CD14-positive monocyte (primary cell): ENCODE results near the gene MPLKIP. TPM values are rescaled to one million over a fixed set of nuclear protein-coding genes. Genes with fewer than 3 reads are reported as not detected.
"Not testable (repeated sequence)": the region's sequence is repeated elsewhere in the genome, so short reads cannot be mapped to it uniquely, and the experiment has no call there.

Source experiments
- DNase-seq, 3 donors: peaks; one replicate each; pipeline ENCODE4 v3.0.0-alpha.2; 2011 to 2022
- H2AFZ ChIP-seq: 2 replicates; pipeline ENCODE4 v1.6.0; 2012; ENCODE audit warnings: mild to moderate bottlenecking, low read depth, low read length, inconsistent platforms; ENCODE audit not compliant: insufficient read depth, poor library complexity, severe bottlenecking
- H3K27ac ChIP-seq, 2 donors: 1 replicate in 1 of 2; 2 replicates in 1 of 2; pipeline ENCODE4 v1.5.1; 2012 to 2013; ENCODE audit warnings: low read length in 2 of 2, control low read depth in 1 of 2, inconsistent platforms in 1 of 2, low read depth in 1 of 2, mild to moderate bottlenecking in 1 of 2
- H3K27me3 ChIP-seq, 2 donors: one replicate each; pipeline versions ENCODE4 v1.6.0 to v1.6.1; 2011 to 2013; ENCODE audit warnings: low read length in 2 of 2; ENCODE audit not compliant: control insufficient read depth in 2 of 2, insufficient read depth in 2 of 2
- H3K36me3 ChIP-seq, 2 donors: replicated peaks in 1 of 2; 1 replicate in 1 of 2; 2 replicates in 1 of 2; pipeline versions ENCODE4 v1.5.1 to v1.6.1; 2012 to 2013; ENCODE audit warnings: low read length in 2 of 2, control low read depth in 1 of 2, inconsistent platforms in 1 of 2, mild to moderate bottlenecking in 1 of 2; ENCODE audit not compliant: insufficient read depth in 2 of 2, control insufficient read depth in 1 of 2
- H3K4me1 ChIP-seq, 2 donors: 1 replicate in 1 of 2; 2 replicates in 1 of 2; pipeline versions ENCODE4 v1.5.1 to v1.6.1; 2012 to 2013; ENCODE audit warnings: low read length in 2 of 2, control low read depth in 1 of 2, inconsistent platforms in 1 of 2, mild to moderate bottlenecking in 1 of 2, moderate library complexity in 1 of 2; ENCODE audit not compliant: insufficient read depth in 2 of 2, control insufficient read depth in 1 of 2
- H3K4me2 ChIP-seq: replicated peaks from 2 replicates; pipeline ENCODE3; 2012; ENCODE audit warnings: low read length, moderate library complexity, mild to moderate bottlenecking; ENCODE audit not compliant: poor library complexity, severe bottlenecking; ENCODE audit errors: extremely low read depth
- H3K4me3 ChIP-seq, 3 experiments: fragments of 200-600 bp in 1 of 3; sonication (generic) in 1 of 3; replicated peaks in 1 of 3; 1 replicate in 2 of 3; 2 replicates in 1 of 3; pipeline ENCODE4 v1.5.1; 2011 to 2013; ENCODE audit warnings: low read length in 3 of 3, mild to moderate bottlenecking in 3 of 3, control low read depth in 2 of 3, low read depth in 2 of 3, inconsistent platforms in 1 of 3, moderate library complexity in 1 of 3
- H3K79me2 ChIP-seq: 2 replicates; pipeline ENCODE4 v1.6.0; 2012; ENCODE audit warnings: mild to moderate bottlenecking, control low read depth, inconsistent platforms, low read length, moderate library complexity; ENCODE audit not compliant: insufficient read depth
- H3K9ac ChIP-seq: 2 replicates; pipeline ENCODE4 v1.6.0; 2017; ENCODE audit warnings: low read length, mild to moderate bottlenecking; ENCODE audit not compliant: insufficient read depth, poor library complexity, severe bottlenecking
- H3K9me3 ChIP-seq, 2 donors: replicated peaks in 1 of 2; 1 replicate in 1 of 2; 2 replicates in 1 of 2; pipeline versions ENCODE4 v1.5.1 to v1.6.1; 2012 to 2013; ENCODE audit warnings: low read length in 2 of 2, control low read depth in 1 of 2; ENCODE audit not compliant: control insufficient read depth in 1 of 2, insufficient read depth in 1 of 2
- H4K20me1 ChIP-seq: 2 replicates; pipeline ENCODE4 v1.6.0; 2012; ENCODE audit warnings: mild to moderate bottlenecking, low read length, control low read depth, moderate library complexity; ENCODE audit not compliant: insufficient read depth
- H3K27ac Mint-ChIP-seq, 7 donors: one replicate each; pipeline ENCODE4 v1.8.0; 2020; ENCODE audit warnings: mild to moderate bottlenecking in 7 of 7, mixed read lengths in 7 of 7, moderate library complexity in 6 of 7, inconsistent platforms in 2 of 7
- H3K27me3 Mint-ChIP-seq, 3 donors: one replicate each; pipeline ENCODE4 v1.8.0; 2021 to 2022; ENCODE audit warnings: low read depth in 3 of 3, mild to moderate bottlenecking in 3 of 3, mixed read lengths in 3 of 3, moderate library complexity in 3 of 3, inconsistent platforms in 1 of 3
- H3K36me3 Mint-ChIP-seq, 2 donors: one replicate each; pipeline ENCODE4 v1.8.0; 2020; ENCODE audit warnings: mixed read lengths in 2 of 2, inconsistent platforms in 1 of 2, mild to moderate bottlenecking in 1 of 2
- H3K4me1 Mint-ChIP-seq: one replicate; pipeline ENCODE4 v1.8.0; 2020; ENCODE audit warnings: mild to moderate bottlenecking, mixed read lengths
- H3K4me3 Mint-ChIP-seq, 2 donors: one replicate each; pipeline ENCODE4 v1.8.0; 2020; ENCODE audit warnings: mild to moderate bottlenecking in 2 of 2, mixed read lengths in 2 of 2, moderate library complexity in 1 of 2
- H3K9me3 Mint-ChIP-seq, 7 donors: one replicate each; pipeline ENCODE4 v1.8.0; 2020 to 2022; ENCODE audit warnings: mixed read lengths in 7 of 7, mild to moderate bottlenecking in 6 of 7, moderate library complexity in 6 of 7, inconsistent platforms in 2 of 7
- WGBS: methylation state at CpG from one replicate; pipeline ENCODE4 v1.1.5; 2013; ENCODE audit warnings: missing lambda C conversion rate; ENCODE audit not compliant: insufficient coverage; 5-methylcytosine and 5-hydroxymethylcytosine counted together
- intact Hi-C, 2 donors: fragments of 100-400 bp; cut with micrococcal nuclease; formaldehyde crosslinking; loops; one replicate each; pipeline versions ENCODE4 v1.15.0 to v1.15.1; 2023
- polyA plus RNA-seq, 3 donors: library from polyadenylated mRNA; depleted of rRNA in 1 of 3; unstranded in 2 of 3; stranded (reverse) in 1 of 3; fragments of 300-500 nt in 2 of 3; fragments of >200 nt in 1 of 3; fragmentation: Illumina TruSeq in 2 of 3; gene quantifications; 1 replicate in 2 of 3; 2 replicates in 1 of 3; pipeline ENCODE4 v1.2.3, GENCODE V29; 2012 to 2021
- TF ChIP-seq, protein P1 (sequence below): fragments of 200-600 bp; IDR thresholded peaks from one replicate; pipeline ENCODE4 v1.8.0; 2022; ENCODE audit warnings: antibody characterized with exemption, mild to moderate bottlenecking

Gene MPLKIP
- polyA plus RNA-seq, 3 donors = 17.4 to 71.8 (median 64.0) TPM

DNA sequence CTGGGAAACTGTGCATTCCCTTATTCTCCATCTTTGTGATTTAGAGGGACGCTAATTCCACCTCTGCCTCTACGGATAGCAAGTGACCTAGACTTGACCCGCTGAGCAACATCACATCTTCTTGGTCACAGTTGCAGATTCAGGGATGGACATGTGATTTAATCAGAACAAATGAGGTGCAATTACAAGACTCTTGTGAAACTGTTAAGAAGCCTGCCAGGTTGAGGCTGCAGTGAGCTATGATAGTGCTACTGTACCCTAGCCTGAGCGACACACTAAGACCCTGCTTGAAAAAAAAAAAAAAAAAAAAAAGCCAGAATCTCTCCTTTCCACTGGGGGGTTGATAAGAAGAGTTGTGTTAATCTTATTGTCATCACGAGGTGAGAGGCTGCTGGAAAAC is 14.4 kb downstream of the MPLKIP start:
- peak overlapping the region in 2 of 7 donors; percentile 28 to 36 for H3K27ac Mint-ChIP-seq
- WGBS = 100% methylated on average over 3 of the region's 5 CpGs
- intact Hi-C loops = no loop called here

GRCh38 chr7:40118201-40118600 is 16.2 kb downstream of the MPLKIP start:
- H3K4me2 ChIP-seq = not testable (repeated sequence)

More for the DNA sequence above, 14.4 kb downstream of the MPLKIP start:
- no peaks in the 10 kb centered on the region for H3K9me3 ChIP-seq
- TF ChIP-seq, protein P1, sequence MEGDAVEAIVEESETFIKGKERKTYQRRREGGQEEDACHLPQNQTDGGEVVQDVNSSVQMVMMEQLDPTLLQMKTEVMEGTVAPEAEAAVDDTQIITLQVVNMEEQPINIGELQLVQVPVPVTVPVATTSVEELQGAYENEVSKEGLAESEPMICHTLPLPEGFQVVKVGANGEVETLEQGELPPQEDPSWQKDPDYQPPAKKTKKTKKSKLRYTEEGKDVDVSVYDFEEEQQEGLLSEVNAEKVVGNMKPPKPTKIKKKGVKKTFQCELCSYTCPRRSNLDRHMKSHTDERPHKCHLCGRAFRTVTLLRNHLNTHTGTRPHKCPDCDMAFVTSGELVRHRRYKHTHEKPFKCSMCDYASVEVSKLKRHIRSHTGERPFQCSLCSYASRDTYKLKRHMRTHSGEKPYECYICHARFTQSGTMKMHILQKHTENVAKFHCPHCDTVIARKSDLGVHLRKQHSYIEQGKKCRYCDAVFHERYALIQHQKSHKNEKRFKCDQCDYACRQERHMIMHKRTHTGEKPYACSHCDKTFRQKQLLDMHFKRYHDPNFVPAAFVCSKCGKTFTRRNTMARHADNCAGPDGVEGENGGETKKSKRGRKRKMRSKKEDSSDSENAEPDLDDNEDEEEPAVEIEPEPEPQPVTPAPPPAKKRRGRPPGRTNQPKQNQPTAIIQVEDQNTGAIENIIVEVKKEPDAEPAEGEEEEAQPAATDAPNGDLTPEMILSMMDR = no peak
- H3K4me2 ChIP-seq = no peak overlapping the region
- no peak for DNase-seq
- no peaks in the 10 kb centered on the region for H4K20me1 ChIP-seq
- H3K79me2 ChIP-seq = no peaks in the 10 kb centered on the region
- H3K27me3 ChIP-seq = no peaks in the 10 kb centered on the region
- H3K9ac ChIP-seq = no peak overlapping the region
- peaks cover 5 to 8% of the 10 kb centered on the region in 2 donors for H3K4me1 ChIP-seq
- Mint-ChIP-seq H3K4me3 (no peak overlapping the region), H3K4me1 (peaks cover 12% of the 10 kb centered on the region), H3K9me3 (peaks cover 0 to 1% (median 0%) of the 10 kb centered on the region in 7 donors), H3K36me3 (no peaks in the 10 kb centered on the region), H3K27me3 (peaks cover 0 to 1% (median 0%) of the 10 kb centered on the region in 3 donors)
- H3K27ac ChIP-seq = no peak overlapping the region
- H3K36me3 ChIP-seq = no peaks in the 10 kb centered on the region
- H3K4me3 ChIP-seq = no peak overlapping the region
- H2AFZ ChIP-seq = no peak overlapping the region

GRCh38 chr7:40117199-40117598 is 17.2 kb downstream of the MPLKIP start:
- WGBS = 100% methylated on average over 1 of the region's 9 CpGs
- H3K4me1 ChIP-seq, DNase-seq, H3K4me3 ChIP-seq, H3K79me2 ChIP-seq, H3K36me3 ChIP-seq, H3K9me3 Mint-ChIP-seq, intact Hi-C loops, H3K9me3 ChIP-seq, H3K27ac ChIP-seq, H2AFZ ChIP-seq, H3K36me3 Mint-ChIP-seq, H3K4me1 Mint-ChIP-seq, H3K27me3 ChIP-seq, H3K9ac ChIP-seq, H3K27me3 Mint-ChIP-seq, H3K4me2 ChIP-seq, H4K20me1 ChIP-seq, H3K4me3 Mint-ChIP-seq: not testable (repeated sequence)
- peak overlapping the region in 1 of 7 donors; percentile 1 for H3K27ac Mint-ChIP-seq

More at GRCh38 chr7:40118201-40118600, 16.2 kb downstream of the MPLKIP start:
- H3K9me3 Mint-ChIP-seq, H3K9ac ChIP-seq, H3K27me3 ChIP-seq, H3K4me3 Mint-ChIP-seq, H3K9me3 ChIP-seq, H3K4me3 ChIP-seq, H3K27me3 Mint-ChIP-seq, H3K79me2 ChIP-seq, H2AFZ ChIP-seq, H3K36me3 ChIP-seq, DNase-seq, H3K4me1 Mint-ChIP-seq, H4K20me1 ChIP-seq, H3K4me1 ChIP-seq, H3K36me3 Mint-ChIP-seq, H3K27ac ChIP-seq, intact Hi-C loops: not testable (repeated sequence)
- H3K27ac Mint-ChIP-seq = peak overlapping the region in 1 of 7 donors; percentile 18
- 43% methylated on average over 6 of the region's 7 CpGs for WGBS
